Measurements from ENCODE around the gene BECN2.

BECN2 gene
- total RNA-seq = 0 to 0.06 (median 0) reads per million in 18 experiments

GRCh38 chr1:241957692-241958494, at the start of gene BECN2:
Gene BECN2, plus strand, starts transcription at chr1:241957767. Its CDS starts 0 bp downstream, at chr1:241957767.
- DNase-seq = no peak

DNA sequence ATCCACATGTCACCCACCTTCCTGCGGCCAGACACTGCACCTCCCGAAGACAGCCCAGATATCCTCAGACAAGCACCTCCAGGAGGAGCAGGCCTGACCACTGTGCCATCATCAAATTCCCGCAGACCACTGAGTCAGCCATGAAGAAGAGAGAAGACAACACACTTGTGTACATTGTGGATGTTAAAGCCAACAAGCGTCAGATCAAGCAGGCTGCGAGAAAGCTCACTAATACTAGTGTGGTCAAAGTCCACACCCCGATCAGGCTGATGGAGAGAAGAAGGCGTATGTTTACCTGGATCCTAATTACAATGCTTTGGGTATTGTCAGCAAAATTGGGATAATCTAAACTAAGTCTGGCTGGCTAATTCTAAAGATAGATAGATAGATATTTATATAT, 41.4 kb upstream of the BECN2 start:
- no peak for DNase-seq

GRCh38 chr1:241917487-241917886, 40.1 kb upstream of the BECN2 start:
- no peak for DNase-seq

DNA sequence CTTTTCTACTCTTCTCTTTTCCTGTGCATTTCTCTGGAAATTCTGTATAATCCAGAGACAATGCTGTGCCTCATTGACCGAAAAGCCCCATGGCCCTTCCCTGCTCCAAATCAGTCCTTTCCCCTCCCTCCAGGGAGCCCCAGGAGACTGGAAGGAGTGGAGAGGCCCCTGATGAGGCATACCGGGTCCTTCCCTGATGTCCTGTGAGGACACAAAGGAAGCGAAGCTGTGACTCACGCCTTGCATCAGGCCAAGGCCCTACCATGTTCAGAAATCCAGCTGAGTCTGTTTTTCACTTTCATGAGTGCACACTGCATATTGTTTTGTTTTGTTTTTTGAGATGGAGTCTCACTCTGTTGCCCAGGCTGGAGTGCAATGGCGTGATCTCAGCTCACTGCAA, 38.7 kb upstream of the BECN2 start:
- peak in 1 of 2 donors; percentile 42 for DNase-seq

- no peak for DNase-seq
These were observed 33.3 kb upstream of the BECN2 start for GRCh38 chr1:241924080-241924808.

GRCh38 chr1:241926141-241926540, 31.4 kb upstream of the BECN2 start:
- DNase-seq = no peak

- DNase-seq = no peak
These were observed 30.2 kb upstream of the BECN2 start for GRCh38 chr1:241927321-241927720.

GRCh38 chr1:241932845-241933244, 24.7 kb upstream of the BECN2 start:
- no peak for DNase-seq

DNA sequence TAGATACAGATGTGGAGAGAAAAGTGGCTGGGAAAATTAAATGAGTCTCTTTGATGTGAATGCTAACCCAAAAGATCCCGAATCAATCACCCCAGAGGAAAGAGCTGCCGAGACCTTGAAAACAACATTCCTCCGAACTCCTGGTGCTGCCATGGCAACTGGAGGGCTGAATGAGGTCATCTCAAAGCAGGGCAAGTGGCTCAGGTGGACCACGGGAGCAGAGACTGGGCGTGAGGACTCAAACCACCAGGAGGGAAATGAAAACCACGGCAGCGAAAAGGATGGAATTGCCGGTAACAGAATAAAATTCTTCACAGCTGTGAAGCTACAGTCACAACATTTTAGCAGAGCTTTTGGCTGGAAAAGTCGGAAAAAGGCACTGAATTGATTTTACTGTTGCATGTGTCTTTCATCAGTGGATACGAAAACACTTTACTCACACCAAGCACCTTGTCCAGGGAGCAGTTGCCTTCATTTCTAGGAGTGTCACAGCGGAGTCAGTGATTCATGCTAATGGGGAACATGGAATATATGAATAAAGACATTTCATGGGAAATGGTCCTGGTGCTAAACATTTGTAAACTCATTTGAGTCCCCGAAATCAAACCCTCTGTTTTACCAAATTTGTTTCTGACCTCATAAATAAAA, 23.2 kb upstream of the BECN2 start:
- DNase-seq = no peak

GRCh38 chr1:241934866-241935265, 22.7 kb upstream of the BECN2 start:
- DNase-seq = no peak

DNA sequence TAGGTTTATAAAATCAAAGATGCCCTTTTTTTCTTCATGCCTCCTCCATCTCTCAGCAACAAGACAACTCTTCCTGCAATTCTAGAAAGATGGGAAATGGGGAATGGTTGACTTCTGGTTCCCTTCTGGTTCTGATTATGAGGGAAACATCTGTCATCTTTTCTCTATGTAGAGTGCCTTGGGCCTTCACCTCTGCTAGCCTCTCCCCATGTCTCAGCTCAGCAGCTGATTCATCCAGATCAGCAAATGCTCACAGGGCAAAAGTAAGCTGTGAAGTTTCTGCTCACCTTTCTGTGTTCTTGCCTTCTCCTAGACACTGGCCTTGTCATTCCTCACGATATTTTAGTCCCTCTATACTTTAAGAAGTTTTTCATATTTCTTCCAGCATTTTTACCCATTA, 17.8 kb upstream of the BECN2 start:
- no peak for DNase-seq

GRCh38 chr1:241942738-241943137, 14.8 kb upstream of the BECN2 start:
- DNase-seq = no peak

- no peak for DNase-seq
These were observed 13.3 kb upstream of the BECN2 start for GRCh38 chr1:241944300-241944699.

DNA sequence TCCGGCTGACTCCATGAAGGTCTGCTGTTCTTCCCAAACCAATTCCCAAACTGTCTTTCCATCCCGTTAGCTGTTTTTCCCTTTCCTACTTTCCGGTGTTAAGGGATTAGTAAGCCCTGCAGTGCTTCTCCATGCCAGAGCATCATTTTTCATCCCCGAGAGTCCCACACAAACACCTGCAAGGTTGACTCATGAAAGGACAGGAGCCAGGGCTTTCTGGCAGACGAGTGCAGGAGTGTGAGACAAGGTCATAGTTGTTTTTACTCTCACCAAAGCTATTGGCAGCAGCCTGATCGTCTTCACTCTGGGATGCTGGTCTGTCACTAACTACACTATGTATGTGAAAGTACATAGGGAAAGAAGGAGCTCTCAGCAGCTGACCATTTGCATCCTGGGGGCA, 10.2 kb upstream of the BECN2 start:
- DNase-seq = no peak

DNA sequence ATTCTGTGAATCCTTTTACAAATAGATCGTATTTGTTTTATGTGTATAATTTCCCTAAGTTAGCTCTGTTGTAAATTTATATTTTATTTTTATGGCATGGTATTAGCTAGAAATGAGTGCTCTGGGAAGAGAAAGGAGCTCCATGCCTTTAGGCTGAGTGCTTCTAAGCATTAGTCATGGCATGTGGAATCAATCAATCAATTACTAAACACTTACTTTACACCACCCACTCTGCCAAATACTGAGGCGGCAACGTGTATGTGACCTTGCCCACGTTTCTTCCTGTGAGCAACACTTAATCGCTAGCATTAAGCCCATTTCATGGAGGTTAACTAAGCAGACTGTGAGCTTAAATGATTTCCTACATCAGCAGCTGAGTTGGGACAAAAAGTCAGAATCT, 7.2 kb upstream of the BECN2 start:
- no peak for DNase-seq

- no peak for DNase-seq
These were observed 4.6 kb downstream of the BECN2 start for GRCh38 chr1:241962153-241962552.

DNA sequence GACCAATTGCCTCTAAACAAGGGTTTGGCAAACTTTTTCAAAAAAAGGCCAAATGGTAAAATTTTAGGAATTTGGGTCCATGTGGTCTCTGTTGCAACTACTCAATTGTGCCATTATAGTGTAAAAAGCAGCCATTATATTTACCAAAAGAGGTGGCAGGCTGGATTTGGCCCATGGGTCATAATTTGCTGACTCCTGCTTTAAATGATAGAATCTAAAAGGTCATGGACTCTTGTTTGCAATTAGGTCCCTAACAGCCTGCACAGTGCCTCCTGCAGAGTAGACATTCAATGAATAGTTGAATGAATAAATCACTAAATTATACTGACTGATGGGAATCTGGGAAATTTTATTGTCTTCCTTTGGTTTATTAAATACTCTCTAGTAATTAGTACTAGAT, 6.2 kb downstream of the BECN2 start:
- DNase-seq = no peak

GRCh38 chr1:241964550-241965282, 7.1 kb downstream of the BECN2 start:
- peak; percentile 66 to 72 for DNase-seq

DNA sequence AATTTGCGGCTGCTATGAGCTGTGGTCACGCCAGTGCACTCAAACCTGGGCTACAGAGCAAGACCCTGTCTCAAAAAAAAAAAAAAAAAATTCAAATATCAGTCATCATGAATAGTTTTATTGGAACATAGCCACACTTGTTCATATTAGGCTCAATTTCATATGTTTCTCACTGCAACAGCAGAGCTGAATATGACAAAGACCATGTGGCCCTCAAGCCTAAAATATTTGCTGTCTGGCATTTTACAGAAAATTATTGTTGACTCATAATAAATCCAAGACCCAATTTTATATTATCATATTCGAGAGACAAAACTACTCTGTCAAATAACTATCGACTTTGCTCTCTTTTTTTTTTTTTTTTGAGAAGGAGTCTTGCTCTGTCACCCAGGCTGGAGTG, 11.0 kb downstream of the BECN2 start:
- no peak for DNase-seq

DNA sequence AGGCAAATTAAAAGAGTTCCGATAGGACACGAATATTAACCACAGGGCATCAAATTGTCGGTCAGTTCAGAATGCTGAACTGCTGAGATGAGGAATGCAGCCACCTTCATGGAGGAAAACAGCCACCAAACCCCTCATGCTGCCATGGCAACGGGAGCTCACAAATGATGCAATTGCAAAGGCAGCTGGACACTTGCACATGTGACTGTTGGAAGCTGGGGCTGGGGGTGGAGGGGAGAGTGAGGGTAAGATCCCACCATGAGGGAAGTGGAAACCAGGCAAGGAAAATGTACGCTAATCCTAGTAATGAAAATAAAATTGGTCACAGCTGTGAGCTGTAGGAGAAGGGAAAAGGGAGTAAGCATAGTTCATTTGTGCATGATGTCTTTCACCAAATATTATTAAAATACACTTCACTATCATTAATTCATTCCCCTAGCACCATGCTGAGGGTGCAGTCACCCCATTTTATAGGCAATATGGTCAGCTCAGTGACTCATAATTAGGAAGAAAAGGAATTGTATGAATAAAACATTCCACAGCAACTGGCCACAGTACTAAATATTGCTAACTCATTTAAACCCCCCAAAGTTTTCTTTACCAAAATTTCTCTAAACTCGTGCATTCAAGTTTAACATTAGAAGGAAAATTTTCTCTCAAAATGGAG, 15.3 kb downstream of the BECN2 start:
- DNase-seq = no peak

DNA sequence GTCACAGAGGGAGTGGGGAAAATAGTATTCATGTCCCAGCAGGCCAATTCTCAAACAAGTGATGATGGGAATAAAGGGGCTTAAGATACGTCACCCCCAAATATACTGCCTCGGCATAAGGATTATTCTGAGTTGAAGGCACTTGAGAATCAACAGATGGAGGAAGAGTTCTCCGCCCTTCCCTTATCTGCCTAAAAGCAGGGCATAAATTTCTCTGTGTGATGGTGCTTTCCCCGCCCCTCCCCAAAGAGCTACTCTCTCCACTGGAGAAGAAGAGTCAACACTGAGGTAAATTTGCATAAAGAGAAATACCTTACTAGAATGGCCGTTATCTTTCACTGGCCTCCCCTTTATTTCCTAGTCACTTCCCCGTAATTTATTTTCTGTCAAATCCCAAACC, 18.7 kb downstream of the BECN2 start:
- no peak for DNase-seq

- no peak for DNase-seq
These were observed 21.5 kb downstream of the BECN2 start for GRCh38 chr1:241979071-241979470.

Data from inflammatory macrophage (primary cell).